Suprapubic skin (tissue), 4 donors: Measurements from ENCODE around the gene FAM199X. TPM values are rescaled to one million over a fixed set of nuclear protein-coding genes. Genes with fewer than 3 reads are reported as not detected.

ENCODE experiments used
- total RNA-seq, 4 donors: library from RNA; depleted of rRNA; stranded (reverse); fragments of >200 nt; gene quantifications; one replicate each; pipeline ENCODE4 v1.1.0, GENCODE V29; 2016

Gene FAM199X
- total RNA-seq, 4 donors from 2014 or later: 10.7 to 18.3 (median 16.9) TPM

Other genes with a start within 250 kb of the FAM199X start
- gene TMSB15B, start 203.8 kb upstream of the FAM199X start, total RNA-seq: 1 to 10 TPM in 3 of 4 donors, under 1 TPM in 1; 0.83 to 3.4 (median 2.4) TPM
- not detected for gene H2BW1, start 152.7 kb upstream of the FAM199X start, total RNA-seq
- not detected for gene H2BW2, start 126.5 kb upstream of the FAM199X start, total RNA-seq
- 1 to 10 TPM in 3 of 4 donors, under 1 TPM in 1; 0.25 to 4.7 (median 1.2) TPM for gene TMSB15C, start 90.2 kb upstream of the FAM199X start, total RNA-seq
- gene ZCCHC18, start 53.9 kb upstream of the FAM199X start, total RNA-seq: under 1 TPM in 1 of 4 donors, not detected in 3; 0.42 TPM
- 10 to 100 TPM in 1 of 4 donors, 1 to 10 TPM in 3; 5.5 to 22.0 (median 7.6) TPM for gene SLC25A53, start 9.4 kb upstream of the FAM199X start, total RNA-seq
- gene ESX1, start 88.5 kb downstream of the FAM199X start, total RNA-seq: not detected